PC-3 (cell line): ENCODE data around the gene UGGT2. TPM values are rescaled to one million over a fixed set of nuclear protein-coding genes. Genes with fewer than 3 reads are reported as not detected.

ENCODE experiments used
- ATAC-seq: fragments of 200-7000 bp; cut with Tn5 transposase; 2 replicates; pipeline ENCODE4 v1.9.1; 2020; ENCODE audit warnings: mild to moderate bottlenecking, moderate library complexity
- BruUV-seq: library from RNA; stranded (reverse); fragments of 400-500 nt; replicated peaks from 2 replicates; lab custom pipeline; 2021; lab: Mats Ljungman, UMichigan
- CTCF ChIA-PET: fragments of 300-600 bp; sonication (Branson Sonifier 250); formaldehyde crosslinking; loops from one replicate; lab custom pipeline; 2022; ENCODE audit warnings: antibody characterized with exemption; lab: Charles Lee
- POLR2A ChIA-PET: fragments of 300-600 bp; sonication (Branson Sonifier 250); formaldehyde crosslinking; loops from one replicate; lab custom pipeline; 2022; ENCODE audit warnings: antibody characterized with exemption; ENCODE audit not compliant: unreplicated experiment; lab: Charles Lee
- DNase-seq: peaks from one replicate; pipeline ENCODE4 v3.0.0-alpha.2; 2015
- H2AFZ ChIP-seq: fragments of 300-600 bp; sonication (generic); 2 replicates; pipeline ENCODE4 v1.6.0; 2016; ENCODE audit warnings: antibody characterized with exemption, low read length
- H3F3A ChIP-seq: fragments of 300-600 bp; sonication (generic); one replicate; pipeline ENCODE4 v1.6.0; 2017; ENCODE audit warnings: antibody characterized with exemption, low read length, control low read depth, mild to moderate bottlenecking; ENCODE audit not compliant: unreplicated experiment
- H3K27ac ChIP-seq: fragments of 300-600 bp; sonication (generic); 2 replicates; pipeline ENCODE4 v1.5.1; 2016; ENCODE audit warnings: mild to moderate bottlenecking, low read length
- H3K27me3 ChIP-seq: fragments of 300-600 bp; sonication (generic); 2 replicates; pipeline ENCODE4 v1.6.1; 2016; ENCODE audit warnings: low read length, mixed read lengths
- H3K36me3 ChIP-seq: fragments of 300-600 bp; sonication (generic); 2 replicates; pipeline ENCODE4 v1.6.1; 2016; ENCODE audit warnings: low read depth, mixed run types, low read length, mixed read lengths
- H3K4me1 ChIP-seq: fragments of 300-600 bp; sonication (generic); 2 replicates; pipeline ENCODE4 v1.5.1; 2016; ENCODE audit warnings: low read length; ENCODE audit not compliant: insufficient read depth
- H3K4me2 ChIP-seq: fragments of 300-600 bp; sonication (generic); 2 replicates; pipeline ENCODE4 v1.6.0; 2016; ENCODE audit warnings: low read length
- H3K4me3 ChIP-seq: fragments of 300-600 bp; sonication (generic); 2 replicates; pipeline ENCODE4 v1.5.1; 2016; ENCODE audit warnings: mild to moderate bottlenecking, low read length, mixed read lengths
- H3K79me2 ChIP-seq: fragments of 300-600 bp; sonication (generic); 2 replicates; pipeline ENCODE4 v1.6.1; 2017; ENCODE audit warnings: low read length, mixed read lengths
- H3K9ac ChIP-seq: fragments of 300-600 bp; sonication (generic); 2 replicates; pipeline ENCODE4 v1.6.0; 2016; ENCODE audit warnings: mild to moderate bottlenecking, low read length
- H3K9me2 ChIP-seq: fragments of 300-600 bp; sonication (generic); replicated peaks from 2 replicates; pipeline ENCODE4 v1.6.1; 2016; ENCODE audit warnings: mixed run types, low read length, mixed read lengths
- H3K9me3 ChIP-seq: fragments of 300-600 bp; sonication (generic); 2 replicates; pipeline ENCODE4 v1.6.1; 2016; ENCODE audit warnings: low read length, mixed read lengths
- H4K20me1 ChIP-seq: fragments of 300-600 bp; sonication (generic); 2 replicates; pipeline ENCODE4 v1.6.1; 2016; ENCODE audit warnings: low read length, mixed read lengths
- EZH2 ChIP-seq: fragments of 300-600 bp; sonication (generic); IDR thresholded peaks from one replicate; pipeline ENCODE4 v1.6.1; 2017; ENCODE audit warnings: antibody characterized with exemption, mild to moderate bottlenecking, low read length; ENCODE audit not compliant: unreplicated experiment
- EZH2phosphoT487 ChIP-seq: fragments of 300-600 bp; sonication (generic); IDR thresholded peaks from 2 replicates; pipeline ENCODE4 v1.6.1; 2018; ENCODE audit warnings: mild to moderate bottlenecking, antibody characterized with exemption, low read length, borderline replicate concordance
- intact Hi-C: fragments of 100-400 bp; cut with micrococcal nuclease; formaldehyde crosslinking; loops from 2 replicates; pipeline ENCODE4 v1.9.0; 2023
- total RNA-seq: library from RNA; depleted of rRNA; stranded (reverse); fragments of >200 nt; gene quantifications from 2 replicates; pipeline ENCODE4 v1.2.3, GENCODE V29; 2014
- TF ChIP-seq, protein P1 (sequence below): fragments of 300-600 bp; sonication (generic); conservative IDR thresholded peaks from 2 replicates; pipeline ENCODE4 v1.5.1; 2017; ENCODE audit warnings: antibody characterized with exemption, low read depth, mild to moderate bottlenecking, low read length

The UGGT2 gene
- total RNA-seq, 1 experiment from 2014 or later, result 24.3 TPM

DNA sequence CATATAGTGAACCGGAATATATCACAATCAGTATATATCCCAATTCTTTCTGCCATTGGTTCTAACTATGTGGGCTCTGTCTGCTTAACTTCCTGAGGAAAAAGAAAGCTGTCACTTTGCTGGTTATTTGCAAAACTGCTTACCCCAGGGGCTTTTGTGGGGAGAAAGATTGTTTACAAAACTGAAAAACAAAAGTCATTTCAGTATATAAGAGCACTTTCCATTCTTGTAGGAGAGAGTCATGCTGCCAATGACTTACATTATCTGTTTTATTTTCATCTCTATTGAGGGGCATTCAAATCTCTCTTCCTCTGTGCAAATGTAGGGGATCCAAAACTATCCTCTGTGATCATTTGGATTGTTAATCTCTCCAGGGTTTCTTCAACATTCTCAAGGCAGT is 33.5 kb upstream of the UGGT2 start:
- Histone ChIP-seq H3K27ac (no peak overlapping the region), H3K79me2 (no peaks in the 10 kb centered on the region), H3K4me1 (0 out of 2 replicates have a peak, but pooled peaks cover 4% of the 10 kb centered on the region), H3K36me3 (no peaks in the 10 kb centered on the region), H3K4me3 (no peak overlapping the region), H3K27me3 (peaks cover 39% of the 10 kb centered on the region), H2AFZ (no peak overlapping the region), H3K9ac (no peak overlapping the region), H3K4me2 (no peak overlapping the region), H4K20me1 (no peaks in the 10 kb centered on the region), H3F3A (no peaks in the 10 kb centered on the region), H3K9me2 (no peaks in the 10 kb centered on the region), H3K9me3 (no peaks in the 10 kb centered on the region)
- intact Hi-C loops, result no loop called here
- CTCF ChIA-PET, result no interaction called here
- ATAC-seq (no peak), DNase-seq (no peak)
- POLR2A ChIA-PET, result interaction anchor here (0.5 kb wide), 1 partner anchor 155 kb away, joined by 10 read pairs; no protein-coding TSS in a partner anchor
- no TSS peak for BruUV-seq
- TF ChIP-seq, protein P1, sequence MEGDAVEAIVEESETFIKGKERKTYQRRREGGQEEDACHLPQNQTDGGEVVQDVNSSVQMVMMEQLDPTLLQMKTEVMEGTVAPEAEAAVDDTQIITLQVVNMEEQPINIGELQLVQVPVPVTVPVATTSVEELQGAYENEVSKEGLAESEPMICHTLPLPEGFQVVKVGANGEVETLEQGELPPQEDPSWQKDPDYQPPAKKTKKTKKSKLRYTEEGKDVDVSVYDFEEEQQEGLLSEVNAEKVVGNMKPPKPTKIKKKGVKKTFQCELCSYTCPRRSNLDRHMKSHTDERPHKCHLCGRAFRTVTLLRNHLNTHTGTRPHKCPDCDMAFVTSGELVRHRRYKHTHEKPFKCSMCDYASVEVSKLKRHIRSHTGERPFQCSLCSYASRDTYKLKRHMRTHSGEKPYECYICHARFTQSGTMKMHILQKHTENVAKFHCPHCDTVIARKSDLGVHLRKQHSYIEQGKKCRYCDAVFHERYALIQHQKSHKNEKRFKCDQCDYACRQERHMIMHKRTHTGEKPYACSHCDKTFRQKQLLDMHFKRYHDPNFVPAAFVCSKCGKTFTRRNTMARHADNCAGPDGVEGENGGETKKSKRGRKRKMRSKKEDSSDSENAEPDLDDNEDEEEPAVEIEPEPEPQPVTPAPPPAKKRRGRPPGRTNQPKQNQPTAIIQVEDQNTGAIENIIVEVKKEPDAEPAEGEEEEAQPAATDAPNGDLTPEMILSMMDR, result no peak
- TF ChIP-seq EZH2phosphoT487 (no peak), EZH2 (no peak)

DNA sequence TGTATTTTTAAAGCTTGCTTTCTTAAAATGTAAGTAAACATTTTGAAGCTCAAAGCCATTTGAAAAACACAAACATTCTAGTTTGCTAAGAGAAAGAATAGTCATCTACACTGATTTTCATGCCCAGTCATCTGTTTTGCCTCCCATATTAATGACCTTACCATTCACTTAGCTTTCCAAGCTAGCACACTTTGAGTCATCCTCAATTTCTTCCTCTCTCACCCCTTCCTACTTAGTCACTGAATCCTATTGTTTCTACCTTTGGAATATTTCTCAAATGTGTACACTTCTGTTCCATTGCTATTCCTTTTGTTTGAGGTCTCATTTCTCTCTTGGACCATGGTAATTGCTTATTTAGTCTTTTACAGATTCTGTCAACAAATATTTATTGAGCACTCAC is 29.4 kb upstream of the UGGT2 start:
- no peak overlapping the region for H3K4me3 ChIP-seq
- no peak for TF ChIP-seq EZH2
- TF ChIP-seq, protein P1, result no peak
- ChIA-PET CTCF (interaction anchor here (1.1 kb wide), 1 partner anchor 63 kb away, joined by 3 read pairs; no protein-coding TSS in a partner anchor), POLR2A (no interaction called here)
- BruUV-seq, result no TSS peak
- H2AFZ ChIP-seq, result no peak overlapping the region
- H3K9ac ChIP-seq, result no peak overlapping the region
- H3K9me3 ChIP-seq, result no peaks in the 10 kb centered on the region
- H4K20me1 ChIP-seq, result no peaks in the 10 kb centered on the region
- H3K4me1 ChIP-seq, result no peaks in the 10 kb centered on the region
- ATAC-seq (peak; percentile 74), DNase-seq (peak; percentile 48)
- H3K27me3 ChIP-seq, result peaks cover 8% of the 10 kb centered on the region
- no peaks in the 10 kb centered on the region for H3K9me2 ChIP-seq
- no peaks in the 10 kb centered on the region for H3F3A ChIP-seq
- no peaks in the 10 kb centered on the region for H3K79me2 ChIP-seq
- intact Hi-C loops, result no loop called here
- H3K4me2 ChIP-seq, result no peak overlapping the region
- no peak overlapping the region for H3K27ac ChIP-seq
- H3K36me3 ChIP-seq, result no peaks in the 10 kb centered on the region

DNA sequence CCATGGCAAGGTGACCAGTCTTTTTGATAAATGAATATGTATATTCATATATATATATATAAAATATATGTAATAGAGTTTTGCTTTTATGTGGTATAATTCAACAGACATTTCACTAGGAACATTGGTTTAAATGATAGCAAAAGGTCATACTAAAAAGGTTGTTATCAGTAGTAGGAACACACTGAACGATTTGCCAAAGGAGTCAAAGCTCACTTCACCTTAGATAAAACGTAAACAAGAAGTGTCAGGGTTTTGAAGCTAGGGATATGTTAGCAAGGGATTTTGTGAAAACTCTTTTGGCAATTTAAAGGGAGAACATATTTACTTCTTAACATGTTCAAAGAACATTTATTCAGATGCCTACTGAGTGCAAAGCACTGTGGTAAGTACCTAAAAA is 28.7 kb upstream of the UGGT2 start:
- TF ChIP-seq, protein P1, result no peak
- no peak for TF ChIP-seq EZH2phosphoT487
- TF ChIP-seq EZH2, result no peak
- H3K4me1 ChIP-seq, result no peaks in the 10 kb centered on the region
- intact Hi-C loops, result no loop called here
- ChIA-PET CTCF (interaction anchor here (1.1 kb wide), 1 partner anchor 62 kb away, joined by 3 read pairs; no protein-coding TSS in a partner anchor), POLR2A (no interaction called here)
- DNase-seq (no peak), ATAC-seq (no peak)
- no peaks in the 10 kb centered on the region for H3F3A ChIP-seq
- no peaks in the 10 kb centered on the region for H3K36me3 ChIP-seq
- no peak overlapping the region for H3K27ac ChIP-seq
- H3K79me2 ChIP-seq, result no peaks in the 10 kb centered on the region
- H3K4me2 ChIP-seq, result no peak overlapping the region
- no peak overlapping the region for H2AFZ ChIP-seq
- no peaks in the 10 kb centered on the region for H3K9me2 ChIP-seq
- no peaks in the 10 kb centered on the region for H3K9me3 ChIP-seq
- H3K9ac ChIP-seq, result no peak overlapping the region
- no peaks in the 10 kb centered on the region for H4K20me1 ChIP-seq
- no peak overlapping the region for H3K4me3 ChIP-seq
- BruUV-seq, result no TSS peak
- 0 out of 2 replicates have a peak, but pooled peaks cover 3% of the 10 kb centered on the region for H3K27me3 ChIP-seq
